Measurements from ENCODE around the gene PIGK.

DNA sequence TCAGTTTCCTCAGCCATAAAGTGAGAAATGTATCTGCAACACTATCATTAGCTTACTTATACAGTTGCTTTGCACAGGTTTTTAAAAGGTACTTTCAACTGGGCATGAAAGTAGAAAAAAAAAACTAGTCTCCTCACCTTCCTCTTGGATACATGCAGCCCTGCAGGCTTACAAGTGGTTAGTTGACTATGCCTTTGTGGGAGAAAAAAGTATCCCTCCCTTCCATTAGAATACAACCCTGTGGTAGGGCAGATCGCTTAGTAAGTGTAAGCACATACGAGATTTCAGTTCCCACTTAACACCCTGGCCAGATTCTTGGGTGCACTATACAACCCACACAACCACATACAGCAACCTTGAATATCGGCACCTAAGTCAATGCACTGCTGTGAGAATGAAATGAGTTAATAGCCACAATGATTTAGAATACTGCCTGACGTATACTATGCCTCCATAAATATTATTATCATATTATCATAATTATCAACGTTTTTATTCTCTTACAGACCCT, 54.7 kb downstream of the PIGK start:
- no peak for TF ChIP-seq GATA2 (IDR thresholded peaks at IDR 0.05; ENCODE audit: low read depth, low read length)
- TF ChIP-seq GATA3 (IDR thresholded peaks at IDR 0.05; ENCODE audit: low read depth, low read length): no peak

All from SH-SY5Y (cell line).